ENCODE results near the gene F2. TPM values are rescaled to one million over a fixed set of nuclear protein-coding genes. Genes with fewer than 3 reads are reported as not detected.
A peak's percentile ranks its signal among the peaks of the same experiment; 100 is the strongest.
"Not testable (repeated sequence)": the region's sequence is repeated elsewhere in the genome, so short reads cannot be mapped to it uniquely, and the experiment has no call there.

Gene F2
- total RNA-seq, 1 donor from 2014 or later, result not detected

DNA sequence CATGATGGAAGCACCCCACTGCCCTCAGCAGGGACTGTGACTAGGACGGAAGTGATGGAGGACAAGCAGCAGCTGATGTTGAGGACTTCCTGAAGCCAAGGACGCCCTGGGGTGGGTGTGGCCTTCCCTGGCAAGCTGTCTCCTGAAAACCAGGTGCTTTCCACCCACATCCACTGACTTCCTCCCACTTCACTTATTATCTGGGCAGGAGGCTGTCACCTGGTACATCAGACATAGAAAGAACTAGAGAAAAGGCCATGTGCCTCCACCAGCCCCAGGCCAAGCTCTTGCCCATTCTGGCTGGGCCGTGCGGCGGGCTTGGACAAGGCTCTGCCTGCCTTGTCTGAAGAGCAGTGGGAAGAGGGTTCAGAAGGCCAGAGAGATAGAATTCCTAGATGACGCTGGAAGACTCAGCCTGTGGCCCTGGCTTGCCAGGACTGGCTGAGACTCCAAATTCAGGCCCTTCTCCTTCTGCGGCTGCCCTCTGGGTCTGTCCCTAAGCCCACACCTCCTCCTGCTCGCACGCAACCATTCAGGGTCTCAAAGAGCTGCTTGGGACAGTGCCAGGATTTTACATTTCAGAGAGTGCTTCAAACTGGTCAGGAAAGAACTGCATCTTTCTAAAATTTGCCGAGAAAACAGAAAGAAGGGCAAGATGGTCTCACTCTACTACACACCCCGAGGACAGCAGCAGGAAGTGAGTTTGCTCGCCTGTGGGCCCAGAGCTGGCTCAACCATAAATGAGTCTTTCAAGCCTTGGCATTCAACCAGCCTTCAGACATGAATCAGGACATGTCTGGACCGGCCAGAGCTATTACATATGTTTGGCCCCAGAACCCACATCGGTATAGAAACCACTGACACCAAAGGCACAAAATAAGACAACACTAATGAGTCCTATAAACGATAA lies 31.9 kb upstream of the F2 start:
- DNase-seq (ENCODE audit: low spot score), result peak; percentile 82

GRCh38 chr11:46690702-46691101 lies 28.3 kb upstream of the F2 start:
- no peak for DNase-seq (ENCODE audit: low spot score)

GRCh38 chr11:46692450-46692849 lies 26.6 kb upstream of the F2 start:
- no peak for DNase-seq (ENCODE audit: low spot score)

GRCh38 chr11:46693597-46694012 lies 25.4 kb upstream of the F2 start:
- DNase-seq (ENCODE audit: low spot score), result peak; percentile 70

DNA sequence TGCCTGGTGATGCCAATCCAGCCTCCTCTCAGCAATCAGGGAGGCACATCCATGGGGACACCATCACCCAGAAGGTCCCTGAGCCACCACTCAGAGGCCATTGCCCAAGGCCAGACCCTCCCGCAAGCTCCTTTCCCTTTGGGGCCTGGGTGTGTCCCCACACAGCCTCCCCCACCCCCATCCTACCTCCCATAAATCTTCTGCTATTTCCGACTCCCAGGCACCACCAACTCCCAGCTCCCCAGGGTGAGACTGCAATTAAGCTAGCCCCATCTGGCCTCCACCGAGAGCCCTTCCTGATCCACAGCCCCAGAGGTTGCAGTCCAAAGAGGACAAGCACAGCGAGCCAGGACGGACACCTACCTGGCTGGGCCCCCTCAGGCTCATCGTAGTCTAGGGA lies 24.9 kb upstream of the F2 start:
- DNase-seq (ENCODE audit: low spot score), result no peak

- no peak for DNase-seq (ENCODE audit: low spot score)
Observed at GRCh38 chr11:46694607-46695006, 24.4 kb upstream of the F2 start.

DNA sequence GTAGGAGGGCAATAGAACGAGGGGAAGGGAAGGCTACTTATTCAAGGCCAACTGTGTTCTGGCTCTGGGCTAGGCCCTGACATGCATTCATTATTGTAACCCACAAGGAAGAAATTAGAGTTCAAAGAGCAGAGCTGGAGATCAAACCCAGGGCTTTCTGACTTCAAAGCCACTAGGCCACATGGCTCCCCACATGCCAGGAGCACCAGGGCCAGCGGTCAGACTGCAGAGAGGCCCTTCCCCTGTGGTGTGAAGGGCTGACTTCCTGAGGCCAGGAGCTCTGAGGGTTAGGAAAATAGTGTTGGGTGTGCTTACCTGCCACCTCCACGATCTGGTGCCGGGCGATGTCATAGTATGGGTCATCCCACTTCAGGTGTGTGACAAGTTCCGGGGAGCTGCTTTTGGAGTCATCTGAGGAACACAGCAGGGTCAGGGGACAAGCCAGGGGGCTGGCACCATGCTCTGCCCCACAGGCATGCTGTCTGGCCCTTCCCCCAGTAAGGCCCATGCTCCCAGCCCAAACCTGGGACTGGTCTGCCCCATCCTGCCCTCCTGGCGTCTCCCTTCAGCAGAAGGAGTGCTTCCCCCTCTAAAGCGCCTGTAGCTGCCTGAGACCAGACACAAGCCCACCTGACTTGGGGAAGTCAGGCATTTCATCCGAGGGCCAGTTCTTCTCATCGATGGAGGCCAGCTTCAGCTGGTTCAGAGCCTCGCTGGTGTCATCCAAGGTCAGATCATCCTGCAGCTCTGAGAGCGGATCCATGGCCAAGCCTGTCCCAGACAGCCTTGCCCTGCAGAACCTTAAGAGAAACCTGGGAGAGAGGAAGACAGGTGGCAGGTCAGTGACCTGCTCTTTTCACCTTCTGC lies 23.4 kb upstream of the F2 start:
- DNase-seq (ENCODE audit: low spot score), result no peak

- DNase-seq (ENCODE audit: low spot score), result peak; percentile 65
Observed at GRCh38 chr11:46696212-46696558, 22.8 kb upstream of the F2 start.

DNA sequence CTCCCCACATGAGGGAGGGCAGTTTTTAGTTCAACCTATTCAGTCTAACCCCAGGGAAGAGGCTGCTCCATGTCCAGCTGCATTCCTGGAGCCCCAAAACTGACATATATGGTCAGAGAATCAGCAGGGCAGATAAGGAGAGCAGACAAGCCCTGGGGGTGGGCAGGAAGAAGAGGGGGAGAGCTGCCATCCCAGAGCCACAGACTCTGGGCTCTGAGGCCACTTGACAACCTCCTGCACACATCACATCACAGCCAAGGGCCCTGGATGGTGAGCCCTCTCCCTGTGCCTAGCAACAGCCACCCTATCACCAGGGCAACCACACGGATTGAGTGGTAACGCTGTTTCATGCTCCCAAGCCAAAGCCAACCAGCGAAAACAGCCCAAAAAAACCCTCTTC lies 21.7 kb upstream of the F2 start:
- no peak for DNase-seq (ENCODE audit: low spot score)

- no peak for DNase-seq (ENCODE audit: low spot score)
Observed at GRCh38 chr11:46697723-46698122, 21.3 kb upstream of the F2 start.

DNA sequence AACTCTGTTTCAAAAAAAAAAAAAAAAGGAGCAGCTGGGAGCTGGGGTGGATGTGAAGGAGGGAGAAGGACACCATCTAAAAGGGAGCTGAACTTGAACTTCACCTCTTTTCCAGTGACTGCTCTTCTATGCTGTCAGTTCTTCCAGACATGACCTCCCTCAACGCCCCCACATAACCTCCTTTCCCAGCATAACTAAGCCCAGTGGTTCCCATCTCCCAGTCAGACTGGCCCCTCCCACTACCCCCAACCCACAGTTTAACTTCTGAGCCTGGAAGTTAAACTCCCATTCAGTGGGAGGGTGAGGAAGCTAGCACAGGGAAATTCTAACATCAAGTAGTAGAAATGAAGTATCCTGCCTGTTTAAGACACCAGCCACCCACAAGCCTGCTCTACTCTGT lies 20.4 kb upstream of the F2 start:
- DNase-seq (ENCODE audit: low spot score), result no peak

DNA sequence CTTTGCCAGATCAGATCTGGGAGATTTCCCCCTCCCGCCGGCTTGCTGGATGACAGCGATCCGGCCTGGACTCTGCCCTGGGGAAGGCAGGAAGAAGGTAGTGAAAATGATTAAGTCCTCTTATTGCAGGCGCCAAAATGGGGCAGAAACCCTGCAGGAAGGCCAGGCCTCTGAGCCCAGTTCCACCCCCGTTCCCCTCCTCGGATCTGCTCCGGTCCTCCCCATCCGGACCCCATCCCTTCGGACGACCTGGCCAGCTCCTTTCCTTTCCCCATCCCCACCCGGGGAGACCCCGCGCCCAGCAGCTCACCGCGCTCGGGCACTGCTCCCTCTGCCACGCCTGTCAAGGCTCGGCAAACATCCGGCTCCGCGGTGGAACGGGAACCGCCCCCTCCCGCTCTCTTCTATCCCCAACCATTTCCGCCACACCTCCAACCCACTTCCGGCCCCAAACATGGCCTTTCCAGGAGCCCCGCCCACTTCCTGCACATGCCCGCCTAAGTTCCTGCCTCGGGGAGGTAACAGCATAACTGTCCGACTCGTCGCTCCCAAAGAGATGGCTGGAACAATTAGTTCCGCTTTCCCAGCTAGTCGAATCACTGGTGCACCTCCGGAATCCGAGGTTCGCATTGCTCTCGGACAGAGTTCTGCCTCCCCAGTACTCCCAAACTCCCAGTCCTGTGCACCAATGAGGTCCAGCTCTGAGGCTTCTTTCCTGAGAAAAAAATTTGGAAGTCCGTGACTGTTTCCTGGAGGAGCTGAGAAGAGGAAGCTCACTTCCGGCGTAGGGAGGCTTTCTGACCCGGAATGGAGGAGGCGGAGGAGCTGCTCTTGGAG lies 18.6 kb upstream of the F2 start, which contains the start of the genes ARHGAP1 and ZNF408:
Gene ARHGAP1, minus strand, starts transcription at position 379 of the 837 bp plus-strand sequence. CDS start 4,512 bp downstream, outside the sequence.
Gene ZNF408, plus strand, starts transcription at position 791 of the 837 bp plus-strand sequence. Its CDS starts 17 bp downstream, at position 808.
- DNase-seq (ENCODE audit: low spot score), result peak; percentile 100

DNA sequence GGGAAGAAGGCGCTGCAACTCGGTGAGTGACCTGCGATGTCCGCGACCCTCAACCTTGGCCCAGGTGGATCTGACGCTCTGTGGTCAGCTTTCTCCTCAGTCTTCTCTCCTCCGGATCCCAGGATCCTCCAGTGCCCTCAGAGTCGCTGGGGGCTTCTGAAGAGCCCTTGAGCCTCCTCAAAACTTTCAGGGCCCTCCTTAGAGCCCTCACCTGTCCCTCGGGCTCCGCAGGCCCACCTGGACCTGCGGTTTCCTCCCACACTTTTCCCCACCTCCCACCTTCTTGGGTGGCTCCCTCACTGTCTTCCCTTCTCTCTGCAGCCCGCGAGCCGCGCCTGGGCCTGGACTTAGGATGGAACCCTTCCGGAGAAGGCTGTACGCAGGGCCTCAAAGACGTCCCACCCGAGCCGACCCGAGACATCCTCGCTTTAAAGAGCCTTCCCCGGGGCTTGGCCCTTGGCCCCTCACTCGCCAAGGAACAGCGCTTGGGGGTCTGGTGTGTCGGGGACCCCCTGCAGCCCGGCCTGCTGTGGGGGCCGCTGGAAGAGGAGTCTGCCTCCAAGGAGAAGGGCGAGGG lies 17.8 kb upstream of the F2 start:
- DNase-seq (ENCODE audit: low spot score), result no peak

- no peak for DNase-seq (ENCODE audit: low spot score)
Observed at GRCh38 chr11:46705070-46705688, 13.8 kb upstream of the F2 start.

GRCh38 chr11:46706886-46707285 lies 12.1 kb upstream of the F2 start:
- no peak for DNase-seq (ENCODE audit: low spot score)

GRCh38 chr11:46709351-46709750 lies 9.7 kb upstream of the F2 start:
- DNase-seq (ENCODE audit: low spot score), result not testable (repeated sequence)

GRCh38 chr11:46710821-46711269 lies 8.2 kb upstream of the F2 start:
- no peak for DNase-seq (ENCODE audit: low spot score)

GRCh38 chr11:46711303-46711702 lies 7.7 kb upstream of the F2 start:
- no peak for DNase-seq (ENCODE audit: low spot score)

DNA sequence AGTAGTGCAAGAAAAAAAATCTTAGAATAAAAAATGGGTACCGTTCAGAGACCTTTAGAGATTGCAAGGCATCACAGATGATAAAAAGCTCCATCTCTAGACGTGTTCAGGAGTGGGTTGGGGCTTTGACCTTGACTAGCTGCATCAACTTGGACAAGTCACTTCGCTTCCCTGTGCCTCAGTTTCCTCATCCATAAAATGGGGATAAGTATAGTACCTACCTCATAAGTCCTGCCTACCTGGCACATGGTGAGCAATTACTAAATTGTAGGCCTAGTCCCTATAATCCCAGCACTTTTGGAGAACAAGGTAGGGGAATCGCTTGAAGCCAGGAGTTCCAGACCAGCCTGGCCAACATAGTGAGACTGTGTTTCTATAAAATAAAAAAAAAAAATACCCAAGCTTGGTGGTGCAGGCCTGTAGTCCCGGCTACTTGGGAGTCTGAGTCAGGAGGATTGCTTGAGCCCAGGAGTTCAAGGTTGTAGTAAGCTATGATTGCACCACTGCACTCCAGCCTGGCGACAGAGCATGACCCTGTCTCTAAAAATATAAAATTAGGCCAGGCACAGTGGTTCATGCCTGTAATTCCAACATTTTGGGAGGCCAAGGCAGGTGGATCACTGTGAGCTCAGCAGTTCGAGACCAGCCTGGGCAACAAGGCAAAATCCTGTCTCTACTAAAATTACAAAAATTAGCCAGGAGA lies 6.0 kb upstream of the F2 start:
- DNase-seq (ENCODE audit: low spot score), result no peak

- DNase-seq (ENCODE audit: low spot score), result not testable (repeated sequence)
Observed at GRCh38 chr11:46717825-46718154, 1.2 kb upstream of the F2 start.

All from ureter (tissue), 1 donor.